Smooth muscle cell (in vitro differentiated cells): ENCODE results near the gene LIPG. TPM values are rescaled to one million over a fixed set of nuclear protein-coding genes. Genes with fewer than 3 reads are reported as not detected.

Source experiments
- DNase-seq: peaks from one replicate; lab custom pipeline; 2025; ENCODE audit not compliant: unreplicated experiment; lab: John Stamatoyannopoulos, UW
- H2AFZ ChIP-seq: fragments of 200-600 bp; sonication (generic); 2 replicates; pipeline ENCODE4 v1.6.0; 2016; ENCODE audit warnings: antibody characterized with exemption, low read depth, mild to moderate bottlenecking
- H3F3A ChIP-seq: fragments of 200-600 bp; sonication (generic); 2 replicates; pipeline ENCODE4 v1.6.0; 2017; ENCODE audit warnings: antibody characterized with exemption, low read depth
- H3K27ac ChIP-seq: fragments of 200-600 bp; sonication (generic); 2 replicates; pipeline ENCODE4 v1.5.1; 2016; ENCODE audit warnings: low read depth, mild to moderate bottlenecking
- H3K27me3 ChIP-seq: fragments of 200-600 bp; sonication (generic); 2 replicates; pipeline ENCODE4 v1.6.1; 2016; ENCODE audit warnings: low read depth, mild to moderate bottlenecking
- H3K36me3 ChIP-seq: fragments of 200-600 bp; sonication (generic); 2 replicates; pipeline ENCODE4 v1.5.1; 2016; ENCODE audit warnings: low read depth
- H3K4me1 ChIP-seq: fragments of 200-600 bp; sonication (generic); 2 replicates; pipeline ENCODE4 v1.5.1; 2016; ENCODE audit warnings: low read depth
- H3K4me2 ChIP-seq: fragments of 200-600 bp; sonication (generic); 2 replicates; pipeline ENCODE4 v1.6.0; 2016; ENCODE audit warnings: mild to moderate bottlenecking
- H3K4me3 ChIP-seq: fragments of 200-600 bp; sonication (generic); 2 replicates; pipeline ENCODE4 v1.5.1; 2016; ENCODE audit warnings: mild to moderate bottlenecking
- H3K79me2 ChIP-seq: fragments of 200-600 bp; sonication (generic); 2 replicates; pipeline ENCODE4 v1.6.0; 2016; ENCODE audit warnings: low read depth, mild to moderate bottlenecking
- H3K9ac ChIP-seq: fragments of 200-600 bp; sonication (generic); 2 replicates; pipeline ENCODE4 v1.6.0; 2016; ENCODE audit warnings: low read depth
- H3K9me3 ChIP-seq: fragments of 200-600 bp; sonication (generic); replicated peaks from 2 replicates; pipeline ENCODE4 v1.5.1; 2016; ENCODE audit warnings: low read depth
- H4K20me1 ChIP-seq: fragments of 200-600 bp; sonication (generic); 2 replicates; pipeline ENCODE4 v1.6.0; 2016; ENCODE audit warnings: low read depth
- WGBS: methylation state at CpG from one replicate; pipeline ENCODE4 v1.1.7; 2016; ENCODE audit warnings: low lambda C conversion rate; 5-methylcytosine and 5-hydroxymethylcytosine counted together
- polyA plus RNA-seq: library from polyadenylated mRNA; unstranded; fragments of >200 nt; fragmentation: Nextera tagmentation; extraction: Ambion mirVana; gene quantifications from 2 replicates; pipeline ENCODE4 v1.2.1, GENCODE V29; 2016
- total RNA-seq: library from RNA; depleted of rRNA; stranded (reverse); fragments of >200 nt; gene quantifications from 2 replicates; pipeline ENCODE4 v1.2.3, GENCODE V29; 2014
- TF ChIP-seq, protein P1 (sequence below): fragments of 200-600 bp; sonication (generic); IDR thresholded peaks from 2 replicates; pipeline ENCODE4 v1.5.1; 2017; ENCODE audit warnings: borderline replicate concordance, mild to moderate bottlenecking, antibody characterized with exemption; ENCODE audit not compliant: insufficient read depth, poor library complexity, severe bottlenecking

Gene LIPG
- total and polyA plus RNA-seq, 2 experiments from 2014 or later: 15.3 to 25.6 TPM

DNA sequence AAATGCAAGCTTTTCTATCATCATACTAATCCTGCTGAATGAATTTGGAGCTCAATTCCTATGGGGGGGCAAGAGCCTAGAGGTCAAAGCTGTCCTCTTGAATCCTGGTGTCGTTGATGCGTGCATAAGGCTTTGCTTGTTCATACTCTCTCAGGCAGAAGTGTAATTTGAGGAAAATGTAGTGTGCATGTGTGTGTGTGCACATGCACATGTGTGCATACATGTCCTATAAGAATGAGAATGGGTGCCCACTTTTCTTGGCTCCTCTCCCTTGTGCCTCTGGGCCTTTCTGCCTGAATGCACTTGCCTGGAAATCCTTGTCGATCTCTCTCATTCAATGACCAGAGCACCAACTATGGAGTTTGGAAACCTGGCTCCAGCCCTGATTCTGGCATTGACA is 46.3 kb upstream of the LIPG start:
- H3K4me2 ChIP-seq: no peak overlapping the region
- H3K9ac ChIP-seq: no peak overlapping the region
- H3K4me1 ChIP-seq: peaks cover 15% of the 10 kb centered on the region
- H3F3A ChIP-seq: peaks cover 6% of the 10 kb centered on the region
- no peak for DNase-seq
- no peaks in the 10 kb centered on the region for H3K9me3 ChIP-seq
- TF ChIP-seq, protein P1, sequence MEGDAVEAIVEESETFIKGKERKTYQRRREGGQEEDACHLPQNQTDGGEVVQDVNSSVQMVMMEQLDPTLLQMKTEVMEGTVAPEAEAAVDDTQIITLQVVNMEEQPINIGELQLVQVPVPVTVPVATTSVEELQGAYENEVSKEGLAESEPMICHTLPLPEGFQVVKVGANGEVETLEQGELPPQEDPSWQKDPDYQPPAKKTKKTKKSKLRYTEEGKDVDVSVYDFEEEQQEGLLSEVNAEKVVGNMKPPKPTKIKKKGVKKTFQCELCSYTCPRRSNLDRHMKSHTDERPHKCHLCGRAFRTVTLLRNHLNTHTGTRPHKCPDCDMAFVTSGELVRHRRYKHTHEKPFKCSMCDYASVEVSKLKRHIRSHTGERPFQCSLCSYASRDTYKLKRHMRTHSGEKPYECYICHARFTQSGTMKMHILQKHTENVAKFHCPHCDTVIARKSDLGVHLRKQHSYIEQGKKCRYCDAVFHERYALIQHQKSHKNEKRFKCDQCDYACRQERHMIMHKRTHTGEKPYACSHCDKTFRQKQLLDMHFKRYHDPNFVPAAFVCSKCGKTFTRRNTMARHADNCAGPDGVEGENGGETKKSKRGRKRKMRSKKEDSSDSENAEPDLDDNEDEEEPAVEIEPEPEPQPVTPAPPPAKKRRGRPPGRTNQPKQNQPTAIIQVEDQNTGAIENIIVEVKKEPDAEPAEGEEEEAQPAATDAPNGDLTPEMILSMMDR: no peak
- no peaks in the 10 kb centered on the region for H3K36me3 ChIP-seq
- no peak overlapping the region for H2AFZ ChIP-seq
- no peak overlapping the region for H3K27ac ChIP-seq
- H3K27me3 ChIP-seq: no peaks in the 10 kb centered on the region
- no peaks in the 10 kb centered on the region for H4K20me1 ChIP-seq
- WGBS: 100% methylated on average over 3 of the region's 3 CpGs
- H3K4me3 ChIP-seq: no peak overlapping the region
- no peaks in the 10 kb centered on the region for H3K79me2 ChIP-seq

- Histone ChIP-seq H3K4me3 (no peak overlapping the region), H3K4me1 (peaks cover 21% of the 10 kb centered on the region), H3K9me3 (no peaks in the 10 kb centered on the region), H3K4me2 (no peak overlapping the region), H4K20me1 (no peaks in the 10 kb centered on the region), H3K79me2 (no peaks in the 10 kb centered on the region), H3K9ac (no peak overlapping the region), H3F3A (peaks cover 6% of the 10 kb centered on the region), H3K27me3 (no peaks in the 10 kb centered on the region), H2AFZ (no peak overlapping the region), H3K27ac (no peak overlapping the region), H3K36me3 (no peaks in the 10 kb centered on the region)
- TF ChIP-seq, protein P1: no peak
- DNase-seq: no peak
- 95% methylated on average over 2 of the region's 2 CpGs for WGBS
Measured at GRCh38 chr18:49517483-49517882, 44.4 kb upstream of the LIPG start.

DNA sequence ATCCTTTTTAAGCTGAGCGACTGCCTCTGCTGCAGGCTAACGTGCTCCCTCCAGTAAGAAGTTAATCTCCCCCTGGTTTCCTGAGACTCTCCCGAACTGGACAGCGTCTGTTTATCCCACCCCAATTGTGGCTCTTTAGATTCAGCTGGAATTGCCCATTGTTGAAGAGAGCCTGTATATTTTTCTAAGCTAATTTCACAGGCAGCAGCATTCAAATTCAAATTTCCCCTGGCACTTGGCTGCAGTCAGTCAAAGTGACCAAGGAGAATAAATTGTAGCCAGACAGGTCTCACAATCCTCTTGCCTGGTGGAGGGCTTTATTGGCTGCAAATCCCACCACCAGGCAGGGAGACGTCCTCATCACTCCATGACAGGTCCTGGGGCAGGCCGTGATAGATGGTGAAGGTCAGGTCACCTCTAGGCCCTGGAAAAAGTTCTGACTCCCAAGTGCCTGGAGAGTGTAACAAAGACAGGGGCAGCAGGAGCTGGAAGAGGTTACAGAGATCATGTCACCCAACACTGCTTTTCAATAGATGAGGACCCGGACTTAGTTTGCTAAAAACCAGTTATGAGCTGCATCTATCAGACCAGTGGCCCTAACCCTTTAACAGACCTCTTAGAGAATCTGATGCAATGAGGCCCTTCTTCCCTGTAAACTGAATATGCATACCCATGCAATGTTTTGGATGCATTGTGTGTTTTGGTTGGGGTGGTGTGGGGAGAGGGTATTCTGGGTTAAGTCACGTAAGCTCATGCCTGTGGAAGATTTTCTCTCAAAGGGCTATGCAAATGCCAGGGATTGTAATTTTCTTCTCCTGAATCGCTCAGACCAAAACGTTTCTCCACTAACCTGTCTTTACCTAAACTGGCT is 42.5 kb upstream of the LIPG start:
- H3K9me3 ChIP-seq: no peaks in the 10 kb centered on the region
- TF ChIP-seq, protein P1: no peak
- H3K36me3 ChIP-seq: no peaks in the 10 kb centered on the region
- peaks cover 21% of the 10 kb centered on the region for H3K4me1 ChIP-seq
- no peaks in the 10 kb centered on the region for H4K20me1 ChIP-seq
- no peak overlapping the region for H3K27ac ChIP-seq
- 32% methylated on average over 10 of the region's 10 CpGs for whole genome bisulfite sequencing
- H2AFZ ChIP-seq: peak overlapping the region; percentile 82
- H3K79me2 ChIP-seq: no peaks in the 10 kb centered on the region
- H3K27me3 ChIP-seq: no peaks in the 10 kb centered on the region
- no peak overlapping the region for H3K4me3 ChIP-seq
- no peak for DNase-seq
- H3F3A ChIP-seq: peaks cover 6% of the 10 kb centered on the region
- peak overlapping the region; percentile 42 for H3K4me2 ChIP-seq
- no peak overlapping the region for H3K9ac ChIP-seq

GRCh38 chr18:49520661-49521145 is 41.2 kb upstream of the LIPG start:
- no peaks in the 10 kb centered on the region for H3K79me2 ChIP-seq
- no peak for DNase-seq
- WGBS: 52% methylated on average over 2 of the region's 2 CpGs

More at GRCh38 chr18:49520661-49521145, 41.2 kb upstream of the LIPG start:
- no peak overlapping the region for H3K4me2 ChIP-seq
- H3F3A ChIP-seq: peaks cover 6% of the 10 kb centered on the region
- H3K27ac ChIP-seq: no peak overlapping the region
- no peaks in the 10 kb centered on the region for H3K36me3 ChIP-seq
- peaks cover 21% of the 10 kb centered on the region for H3K4me1 ChIP-seq
- no peaks in the 10 kb centered on the region for H3K27me3 ChIP-seq
- H4K20me1 ChIP-seq: no peaks in the 10 kb centered on the region
- H3K9ac ChIP-seq: no peak overlapping the region
- no peak overlapping the region for H3K4me3 ChIP-seq
- no peaks in the 10 kb centered on the region for H3K9me3 ChIP-seq
- TF ChIP-seq, protein P1: no peak
- H2AFZ ChIP-seq: no peak overlapping the region
